Ovary (tissue), 10 donors: Measurements from ENCODE around the gene KCNE2. TPM values are rescaled to one million over a fixed set of nuclear protein-coding genes. Genes with fewer than 3 reads are reported as not detected.

Experiments used
- DNase-seq, 5 donors: peaks; one replicate each; pipeline ENCODE4 v3.0.0-alpha.2; 2019 to 2020
- H3K27ac ChIP-seq, 2 donors: fragments of 200-600 bp; one replicate each; pipeline versions ENCODE4 v1.5.1 to v1.8.0; 2019 to 2022
- H3K27me3 ChIP-seq: fragments of 200-600 bp; one replicate; pipeline ENCODE4 v1.8.0; 2022
- H3K36me3 ChIP-seq: fragments of 200-600 bp; sonication (generic); one replicate; pipeline ENCODE4 v1.5.1; 2019
- H3K4me1 ChIP-seq: one replicate; pipeline ENCODE4 v1.8.1; 2013; ENCODE audit warnings: mild to moderate bottlenecking, moderate library complexity; ENCODE audit not compliant: insufficient read depth
- H3K4me3 ChIP-seq: fragments of 200-600 bp; sonication (generic); one replicate; pipeline ENCODE4 v1.5.1; 2017
- H3K9me3 ChIP-seq, 2 donors: fragments of 200-600 bp in 1 of 2; sonication (generic) in 1 of 2; one replicate each; pipeline versions ENCODE4 v1.5.1 to v1.8.1; 2013 to 2019; ENCODE audit warnings: mild to moderate bottlenecking in 1 of 2, moderate library complexity in 1 of 2
- CTCF ChIP-seq, 3 donors: fragments of 450-650 bp in 2 of 3; fragments of 200-600 bp in 1 of 3; IDR thresholded peaks; one replicate each; pipeline versions ENCODE4 v1.5.1 to v1.8.0; 2016 to 2022; ENCODE audit warnings: antibody characterized with exemption in 3 of 3, mild to moderate bottlenecking in 1 of 3
- EP300 ChIP-seq: sonication (generic); formaldehyde crosslinking; IDR thresholded peaks from one replicate; pipeline ENCODE4 v1.6.1; 2017; ENCODE audit warnings: antibody characterized with exemption
- POLR2A ChIP-seq: fragments of 450-650 bp; IDR thresholded peaks from one replicate; pipeline ENCODE4 v1.6.1; 2017; ENCODE audit warnings: antibody characterized with exemption, mild to moderate bottlenecking, moderate library complexity
- WGBS, 3 donors: extraction: QIAGEN DNeasy Blood & Tissue Kit in 1 of 3; methylation state at CpG; one replicate each; pipeline versions ENCODE4 v1.1.5 to v1.1.7; 2013 to 2017; 5-methylcytosine and 5-hydroxymethylcytosine counted together
- intact Hi-C, 4 donors: fragments of 100-400 bp; cut with DNase I; formaldehyde crosslinking; loops; one replicate each; pipeline versions ENCODE4 v1.11.0 to v1.15.1; 2022 to 2023
- long read RNA-seq, 3 donors: library from polyadenylated mRNA in 2 of 3; unstranded in 2 of 3; transcript quantifications; one replicate each; pipeline ENCODE4 v2.0.0 and lab custom pipeline, GENCODE V29; 2021 to 2026
- polyA plus RNA-seq, 2 donors: library from polyadenylated mRNA; stranded (reverse); fragments of 200-250 nt in 1 of 2; fragments of 350-450 nt in 1 of 2; fragmentation: Illumina TruSeq in 1 of 2; extraction: RNeasy Lipid Tissue Mini Kit (QIAGEN cat#74804) in 1 of 2; gene quantifications; one replicate each; pipeline ENCODE4 v1.2.3, GENCODE V29; 2013 to 2014
- total RNA-seq, 7 donors: library from RNA; depleted of rRNA in 2 of 7; stranded (reverse); fragments of >200 nt in 2 of 7; fragmentation: NEBNext Ultra II Directional in 3 of 7; extraction: Animal tissue kit (Norgen Biotek cat#: 25700) in 3 of 7; gene quantifications; one replicate each; pipeline versions ENCODE4 v1.1.0 to v1.2.4, GENCODE V29; 2016 to 2023
- donor health status: DM: no; HTN: no; CAD: no; lungs with moderate emphysema.
- donor health status: DM: no; HTN: no; CAD: no.
- donor health status: Bipolar disorder and iron deficiency.
- donor health status: DM: yes; HTN: yes; CAD: no.
- donor health status: DM: no; HTN: no; CAD: no.
- donor health status: DM: yes; HTN: yes; CAD: no.

The KCNE2 gene
- total RNA-seq (under 1 TPM in 4 of 7 donors, not detected in 3; 0.25 to 0.48 (median 0.39) TPM), polyA plus RNA-seq (under 1 TPM; 0.33 to 0.37 TPM)
- long read RNA-seq, donor 1 = 0 reads
- long read RNA-seq, donor 2, partial matches to known transcripts = 0 of 14 reads
- long read RNA-seq, donor 2, other reads (novel, unspliced or antisense) = 14 of 14 reads
- long read RNA-seq, donor 3 = 0 reads

GRCh38 chr21:34363733-34364132 lies at the start of gene KCNE2:
KCNE2 (plus strand) TSS chr21:34364006; CDS start chr21:34370479, 6,473 bp downstream.
- WGBS, 3 donors = 85 to 91% (median 85%) methylated on average over 3 of the region's 3 CpGs
- no peaks in the 10 kb centered on the region for H3K36me3 ChIP-seq
- no peak for TF ChIP-seq CTCF (IDR thresholded peaks at IDR 0.05)
- no peak for TF ChIP-seq EP300
- TF ChIP-seq POLR2A = no peak
- intact Hi-C loops = no loop called here
- DNase-seq = peak in 1 of 5 donors; percentile 2
- H3K4me1 ChIP-seq = no peaks in the 10 kb centered on the region
- no peaks in the 10 kb centered on the region for H3K9me3 ChIP-seq
- H3K27ac ChIP-seq = no peak within 1 kb of the TSS
- H3K4me3 ChIP-seq = no peak within 1 kb of the TSS
- H3K27me3 ChIP-seq = no peaks in the 10 kb centered on the region

- TF ChIP-seq CTCF (IDR thresholded peaks at IDR 0.05) = no peak
- no peak for TF ChIP-seq POLR2A
- no peak for TF ChIP-seq EP300
These were observed 44.2 kb upstream of the KCNE2 start for GRCh38 chr21:34319585-34319984.

GRCh38 chr21:34320011-34320410 lies 43.8 kb upstream of the KCNE2 start:
- no peaks in the 10 kb centered on the region for H3K9me3 ChIP-seq
- H3K4me3 ChIP-seq = no peak overlapping the region
- intact Hi-C loops = no loop called here
- no peaks in the 10 kb centered on the region for H3K36me3 ChIP-seq
- no peaks in the 10 kb centered on the region for H3K4me1 ChIP-seq
- TF ChIP-seq POLR2A (no peak), CTCF (IDR thresholded peaks at IDR 0.05) (no peak), EP300 (no peak)
- no peak overlapping the region for H3K27ac ChIP-seq
- DNase-seq = no peak
- H3K27me3 ChIP-seq = no peaks in the 10 kb centered on the region
- 70 to 79% (median 75%) methylated on average over 4 of the region's 4 CpGs for WGBS, 3 donors

More at GRCh38 chr21:34319585-34319984, 44.2 kb upstream of the KCNE2 start:
- Histone ChIP-seq H3K27me3 (no peaks in the 10 kb centered on the region), H3K27ac (no peak overlapping the region), H3K36me3 (no peaks in the 10 kb centered on the region), H3K4me1 (no peaks in the 10 kb centered on the region), H3K4me3 (no peak overlapping the region), H3K9me3 (no peaks in the 10 kb centered on the region)
- DNase-seq = no peak
- intact Hi-C loops = no loop called here
- WGBS, 3 donors = 87 to 93% (median 91%) methylated on average over 3 of the region's 3 CpGs

GRCh38 chr21:34330055-34330454 lies 33.8 kb upstream of the KCNE2 start:
- H3K36me3 ChIP-seq = no peaks in the 10 kb centered on the region
- H3K27ac ChIP-seq = no peak overlapping the region
- intact Hi-C loops = no loop called here
- DNase-seq = no peak
- H3K4me1 ChIP-seq = no peaks in the 10 kb centered on the region
- 93 to 98% (median 95%) methylated on average over 8 of the region's 8 CpGs for WGBS, 3 donors
- no peaks in the 10 kb centered on the region for H3K27me3 ChIP-seq
- H3K9me3 ChIP-seq = no peaks in the 10 kb centered on the region
- no peak overlapping the region for H3K4me3 ChIP-seq
- TF ChIP-seq CTCF (IDR thresholded peaks at IDR 0.05) (no peak), POLR2A (no peak), EP300 (no peak)
